GM18505 (cell line): Measurements from ENCODE around the gene THRB.

ENCODE experiments used
- ATAC-seq: cut with Tn5 transposase; IDR thresholded peaks from one replicate; pipeline ENCODE4 v1.9.1; 2021; ENCODE audit not compliant: unreplicated experiment
- POLR2A ChIP-seq: IDR thresholded peaks from 4 replicates; pipeline ENCODE4 v1.6.1; 2011; ENCODE audit warnings: borderline replicate concordance; ENCODE audit not compliant: insufficient read depth, insufficient read length; ENCODE audit errors: extremely low read depth

The THRB gene

GRCh38 chr3:24177201-24177600 is 317.4 kb downstream of the THRB start:
- ATAC-seq: no peak
- no peak for TF ChIP-seq POLR2A

- ATAC-seq: no peak
- no peak for TF ChIP-seq POLR2A
Observed at GRCh38 chr3:24174614-24175013, 320.0 kb downstream of the THRB start.

GRCh38 chr3:24168977-24169376 is 325.7 kb downstream of the THRB start:
- no peak for TF ChIP-seq POLR2A
- ATAC-seq: no peak

GRCh38 chr3:24167429-24167828 is 327.2 kb downstream of the THRB start:
- ATAC-seq: no peak
- TF ChIP-seq POLR2A: no peak

GRCh38 chr3:24166515-24166914 is 328.1 kb downstream of the THRB start:
- ATAC-seq: no peak
- no peak for TF ChIP-seq POLR2A

GRCh38 chr3:24165603-24165982 is 329.1 kb downstream of the THRB start:
- no peak for ATAC-seq

GRCh38 chr3:24164967-24165602 is 329.6 kb downstream of the THRB start:
- TF ChIP-seq POLR2A: no peak
- no peak for ATAC-seq

More at GRCh38 chr3:24165603-24165982, 329.1 kb downstream of the THRB start:
- no peak for TF ChIP-seq POLR2A

- no peak for ATAC-seq
- no peak for TF ChIP-seq POLR2A
Observed at GRCh38 chr3:24162929-24163328, 331.7 kb downstream of the THRB start.

GRCh38 chr3:24161841-24162240 is 332.8 kb downstream of the THRB start:
- ATAC-seq: no peak
- no peak for TF ChIP-seq POLR2A

- no peak for ATAC-seq
Observed at GRCh38 chr3:24160424-24161095, 334.1 kb downstream of the THRB start.

GRCh38 chr3:24158761-24159454 is 335.7 kb downstream of the THRB start:
- ATAC-seq: no peak
- TF ChIP-seq POLR2A: no peak

More at GRCh38 chr3:24160424-24161095, 334.1 kb downstream of the THRB start:
- TF ChIP-seq POLR2A: no peak

GRCh38 chr3:24157106-24157505 is 337.5 kb downstream of the THRB start:
- TF ChIP-seq POLR2A: no peak
- no peak for ATAC-seq

- TF ChIP-seq POLR2A: no peak
- no peak for ATAC-seq
Observed at GRCh38 chr3:24156466-24156865, 338.2 kb downstream of the THRB start.

- ATAC-seq: no peak
- TF ChIP-seq POLR2A: no peak
Observed at GRCh38 chr3:24155276-24155675, 339.4 kb downstream of the THRB start.

GRCh38 chr3:24154781-24155180 is 339.9 kb downstream of the THRB start:
- ATAC-seq: no peak

More at GRCh38 chr3:24154781-24155180, 339.9 kb downstream of the THRB start:
- TF ChIP-seq POLR2A: no peak
